ENCODE results near the gene JHY.

JHY gene

DNA sequence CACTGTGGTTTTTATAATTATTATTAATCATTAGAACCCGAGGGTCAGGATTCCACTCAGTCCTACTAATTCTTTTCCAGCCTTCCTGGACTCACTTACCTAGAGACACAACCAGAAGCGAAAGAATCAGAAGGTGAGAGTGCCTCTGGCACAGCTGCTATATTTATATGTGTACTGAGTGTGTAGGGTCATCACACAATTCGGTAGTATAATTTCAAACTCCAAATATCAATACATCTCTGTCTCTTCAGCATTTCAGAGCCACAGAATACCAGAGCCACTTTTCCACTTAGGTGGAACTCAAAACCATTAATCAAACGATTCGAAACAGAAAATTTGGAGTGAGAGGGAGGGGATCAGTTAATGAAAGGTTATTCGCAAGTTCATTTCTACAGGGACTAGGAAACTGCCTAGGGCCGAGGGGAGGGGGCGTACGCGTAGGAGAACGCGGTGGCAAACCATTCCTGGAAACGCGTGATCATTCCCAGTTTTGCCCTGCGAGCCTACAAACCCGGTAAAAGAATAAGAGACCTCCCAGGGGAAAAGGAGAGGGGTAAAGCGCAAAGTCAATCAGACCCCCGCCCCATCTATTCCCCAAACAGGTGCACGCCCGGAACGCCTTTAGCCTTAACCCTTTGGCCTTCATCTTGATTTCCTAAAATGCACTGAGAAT, 93.6 kb downstream of the JHY start:
- no peak for DNase-seq

- DNase-seq = no peak
Measured at GRCh38 chr11:122976734-122977469, 94.3 kb downstream of the JHY start.

GRCh38 chr11:122977470-122978298, 95.1 kb downstream of the JHY start:
- DNase-seq = no peak

DNA sequence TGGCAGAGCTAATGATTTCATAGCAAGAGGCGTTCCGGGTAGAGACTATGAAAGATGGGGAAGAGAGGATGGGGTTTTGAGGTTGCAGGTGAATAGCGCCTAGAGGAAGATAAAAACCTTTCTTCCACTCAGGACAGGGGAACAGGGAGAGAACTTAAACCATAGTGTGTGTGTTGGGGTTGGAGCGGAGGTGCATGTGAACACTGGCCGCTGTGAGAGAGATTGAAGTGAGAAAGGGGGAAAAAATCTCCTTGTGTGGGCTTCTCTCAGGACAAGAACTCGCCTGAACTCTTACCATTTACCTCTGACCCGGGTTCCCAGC, 95.7 kb downstream of the JHY start:
- no peak for DNase-seq

- no peak for DNase-seq
Measured at GRCh38 chr11:122979103-122979814, 96.7 kb downstream of the JHY start.

DNA sequence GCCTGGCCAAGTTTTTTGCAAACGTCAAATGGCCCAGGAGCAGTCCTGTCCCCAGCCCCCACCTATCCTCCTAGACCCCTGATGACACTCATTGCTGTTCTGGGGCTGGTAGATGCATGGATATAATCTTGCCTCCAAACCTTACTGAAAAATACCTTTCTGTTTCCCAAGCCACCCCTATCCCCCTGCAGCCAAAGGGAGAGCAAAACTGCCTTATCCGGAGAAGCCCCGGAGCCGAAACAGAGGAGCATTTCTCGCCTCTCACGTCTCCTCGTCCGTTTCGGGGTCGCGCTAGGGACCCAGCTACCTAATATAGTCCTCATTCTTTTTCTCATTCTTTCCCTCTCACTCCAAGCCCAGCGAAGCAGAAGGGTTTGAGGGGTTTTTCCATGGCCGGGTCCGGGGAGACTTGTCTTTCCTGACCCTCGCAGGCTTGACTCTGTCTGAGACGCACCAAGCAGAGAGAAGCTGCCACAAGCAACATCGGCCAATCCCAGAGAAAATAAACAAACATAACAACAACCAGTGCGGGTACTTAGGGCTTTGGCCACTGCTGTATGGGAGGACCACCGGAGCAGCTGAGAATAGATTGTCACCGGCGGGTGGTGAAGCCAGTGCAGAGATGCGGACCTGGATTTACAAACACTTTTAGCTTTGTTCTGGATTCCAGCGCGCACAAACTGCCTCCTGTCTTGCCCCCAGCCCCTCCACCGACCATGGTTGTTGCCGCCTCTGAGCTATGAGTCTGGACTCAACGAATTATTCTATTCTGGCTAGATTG, 97.4 kb downstream of the JHY start:
- no peak for DNase-seq

GRCh38 chr11:122981388-122982264, 99.1 kb downstream of the JHY start, which contains the start of gene BSX:
TSS of gene BSX (minus strand) at chr11:122981834. CDS start at chr11:122981671, 163 bp downstream.
- peak; percentile 68 for DNase-seq

GRCh38 chr11:122983438-122984185, 101.1 kb downstream of the JHY start:
- no peak for DNase-seq

GRCh38 chr11:122984186-122985011, 101.8 kb downstream of the JHY start:
- no peak for DNase-seq

- DNase-seq = no peak
Measured at GRCh38 chr11:122995526-122995925, 113.0 kb downstream of the JHY start.

DNA sequence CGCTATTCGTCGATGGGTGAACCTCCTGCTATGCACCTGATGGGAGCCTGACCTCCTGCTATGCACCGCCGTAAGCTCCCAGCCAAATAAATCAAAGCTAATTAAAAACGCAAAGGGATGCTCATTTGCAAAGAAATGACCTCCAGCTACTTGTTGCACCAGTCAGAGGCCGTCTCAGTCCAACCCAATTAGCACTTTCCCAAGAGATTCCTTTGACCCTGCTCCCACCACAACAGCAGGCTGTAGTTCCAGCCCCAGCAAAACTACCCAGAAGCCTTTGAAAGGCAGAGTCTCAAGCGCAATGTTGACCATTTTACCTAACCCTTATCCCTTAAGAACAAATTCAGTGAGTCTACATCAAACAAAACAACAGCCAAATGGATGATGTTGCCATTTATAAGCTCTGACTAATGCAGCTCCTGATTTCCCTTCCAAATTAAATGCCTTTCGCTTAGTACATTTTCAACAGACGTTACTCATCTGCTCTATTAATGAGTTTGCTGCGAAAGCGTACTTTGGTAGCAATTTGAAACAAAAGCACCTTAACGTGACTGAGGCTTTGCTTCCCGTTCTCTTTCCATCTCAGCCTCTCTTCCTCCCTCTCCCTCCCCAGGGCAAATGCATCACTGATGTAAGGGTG, 116.3 kb downstream of the JHY start:
- DNase-seq = no peak

DNA sequence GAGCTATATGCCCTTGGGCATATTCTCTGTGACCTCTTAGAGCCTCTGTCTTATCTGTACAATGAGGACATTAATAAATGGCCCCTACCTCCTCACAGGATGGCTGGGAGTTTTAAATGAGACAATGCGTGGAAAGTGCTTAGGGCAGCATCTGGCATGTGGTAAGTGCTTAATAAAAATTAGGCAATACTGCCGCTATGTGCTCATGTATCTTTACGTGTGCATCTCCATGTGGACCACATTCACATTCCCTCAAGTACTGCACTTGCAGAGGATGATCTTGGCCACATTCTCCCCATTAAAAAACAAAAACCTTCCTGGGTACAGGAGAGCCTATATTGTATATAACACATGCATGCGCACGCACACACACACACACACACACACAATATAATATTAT, 118.2 kb downstream of the JHY start:
- DNase-seq = no peak

DNA sequence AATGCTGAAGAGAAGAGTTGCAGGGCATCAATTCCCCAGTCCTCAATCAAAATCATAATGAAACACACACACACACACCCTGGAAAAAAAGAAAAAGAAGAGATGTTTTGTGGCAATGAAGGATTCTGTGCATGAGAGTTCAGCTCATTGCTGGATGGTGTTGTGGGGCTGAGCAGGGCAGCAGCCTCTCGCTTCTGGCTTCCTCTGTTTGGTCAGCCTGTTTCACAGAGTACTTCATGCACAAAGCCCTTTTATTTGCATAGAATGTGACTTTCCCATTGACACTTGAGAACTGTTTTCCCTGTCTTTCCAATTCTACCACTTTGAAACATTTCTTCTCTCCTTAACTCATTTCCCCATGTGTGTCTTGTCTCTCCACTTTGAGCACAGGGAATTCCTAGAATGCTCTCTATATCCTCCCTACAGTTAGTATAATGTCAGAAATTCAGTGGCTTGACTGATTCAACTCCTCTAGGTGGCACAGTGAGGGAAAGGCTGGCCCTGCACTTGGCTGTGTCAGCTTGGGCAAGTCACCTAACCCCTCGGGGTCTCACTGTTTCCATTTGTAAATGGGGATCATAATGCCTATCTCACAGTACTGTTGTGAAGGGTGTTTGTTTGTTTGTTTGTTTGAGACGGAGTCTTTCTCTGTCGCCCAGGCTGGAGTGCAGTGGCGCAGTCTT, 124.4 kb downstream of the JHY start:
- no peak for DNase-seq

Measured in NCI-H226 (cell line).